Thyroid gland (tissue), 4 donors: ENCODE data around the gene SLCO3A1. TPM values are rescaled to one million over a fixed set of nuclear protein-coding genes. Genes with fewer than 3 reads are reported as not detected.

Experiments
- DNase-seq, 2 donors: peaks; one replicate each; pipeline ENCODE4 v3.0.0-alpha.2; 2019
- H3K27ac ChIP-seq, 3 donors: fragments of 200-600 bp; sonication (generic); 1 replicate in 2 of 3; 2 replicates in 1 of 3; pipeline ENCODE4 v1.5.1; 2016 to 2019; ENCODE audit warnings: mild to moderate bottlenecking in 1 of 3, moderate library complexity in 1 of 3
- H3K27me3 ChIP-seq: fragments of 200-600 bp; sonication (generic); one replicate; pipeline ENCODE4 v1.5.1; 2019
- H3K36me3 ChIP-seq, 2 donors: fragments of 200-600 bp; sonication (generic); one replicate each; pipeline ENCODE4 v1.5.1; 2016 to 2019
- H3K4me1 ChIP-seq, 2 donors: fragments of 200-600 bp; sonication (generic); one replicate each; pipeline ENCODE4 v1.5.1; 2017 to 2019
- H3K4me3 ChIP-seq, 3 donors: fragments of 200-600 bp; sonication (generic); replicated peaks in 1 of 3; 1 replicate in 2 of 3; 2 replicates in 1 of 3; pipeline ENCODE4 v1.5.1; 2016; ENCODE audit warnings: mild to moderate bottlenecking in 1 of 3
- H3K9me3 ChIP-seq: fragments of 200-600 bp; sonication (generic); one replicate; pipeline ENCODE4 v1.5.1; 2017
- CTCF ChIP-seq, 6 experiments: fragments of 200-600 bp in 3 of 6; fragments of 450-650 bp in 3 of 6; sonication (generic) in 3 of 6; IDR thresholded peaks; one replicate each; pipeline ENCODE4 v1.5.1; 2016 to 2019; ENCODE audit warnings: antibody characterized with exemption in 6 of 6, mild to moderate bottlenecking in 2 of 6, inconsistent platforms in 1 of 6, moderate library complexity in 1 of 6
- POLR2A ChIP-seq, 2 donors: fragments of 450-650 bp; IDR thresholded peaks; one replicate each; pipeline ENCODE4 v1.6.1; 2017; ENCODE audit warnings: antibody characterized with exemption in 2 of 2, mild to moderate bottlenecking in 2 of 2, moderate library complexity in 1 of 2
- WGBS, 2 donors: methylation state at CpG; one replicate each; pipeline ENCODE4 v1.1.5; 2017; 5-methylcytosine and 5-hydroxymethylcytosine counted together
- intact Hi-C: fragments of 100-400 bp; cut with DNase I; formaldehyde crosslinking; loops from one replicate; pipeline ENCODE4 v1.15.1; 2023
- total RNA-seq, 4 donors: library from RNA; depleted of rRNA; stranded (reverse); fragments of >200 nt; gene quantifications; one replicate each; pipeline ENCODE4 v1.2.3, GENCODE V29; 2016

SLCO3A1 gene
- total RNA-seq, 4 donors from 2014 or later: 23.3 to 31.4 (median 28.0) TPM

GRCh38 chr15:91862891-91863504 lies 9.5 kb downstream of the SLCO3A1 start:
- DNase-seq: no peak
- TF ChIP-seq POLR2A (IDR thresholded peaks at IDR 0.05) (no peak), CTCF (IDR thresholded peaks at IDR 0.05) (no peak)
- intact Hi-C loops: no loop called here
- H3K4me3 ChIP-seq: no peak overlapping the region
- WGBS, 2 donors: 81 to 91% methylated on average over 5 of the region's 5 CpGs
- H3K9me3 ChIP-seq: no peaks in the 10 kb centered on the region
- no peaks in the 10 kb centered on the region for H3K36me3 ChIP-seq
- H3K27me3 ChIP-seq: no peaks in the 10 kb centered on the region
- H3K27ac ChIP-seq: no peak overlapping the region
- peaks cover 41 to 55% of the 10 kb centered on the region in 2 donors for H3K4me1 ChIP-seq

GRCh38 chr15:91863621-91864255 lies 10.2 kb downstream of the SLCO3A1 start:
- H3K27ac ChIP-seq: no peak overlapping the region
- DNase-seq: no peak
- no peak for TF ChIP-seq CTCF (IDR thresholded peaks at IDR 0.05)
- TF ChIP-seq POLR2A (IDR thresholded peaks at IDR 0.05): no peak
- no peaks in the 10 kb centered on the region for H3K27me3 ChIP-seq
- intact Hi-C loops: no loop called here
- H3K9me3 ChIP-seq: no peaks in the 10 kb centered on the region
- peaks cover 43 to 61% of the 10 kb centered on the region in 2 donors for H3K4me1 ChIP-seq
- H3K4me3 ChIP-seq: no peak overlapping the region
- WGBS, 2 donors: 59 to 74% methylated on average over 7 of the region's 7 CpGs
- no peaks in the 10 kb centered on the region for H3K36me3 ChIP-seq

- Histone ChIP-seq H3K27me3 (no peaks in the 10 kb centered on the region), H3K27ac (no peak overlapping the region), H3K9me3 (no peaks in the 10 kb centered on the region), H3K4me1 (peaks cover 50 to 61% of the 10 kb centered on the region in 2 donors), H3K4me3 (no peak overlapping the region), H3K36me3 (no peaks in the 10 kb centered on the region)
- 67 to 77% methylated on average over 9 of the region's 9 CpGs for WGBS, 2 donors
- DNase-seq: peak in 1 of 2 donors; percentile 38
- TF ChIP-seq POLR2A (IDR thresholded peaks at IDR 0.05) (no peak), CTCF (IDR thresholded peaks at IDR 0.05) (no peak)
- intact Hi-C loops: no loop called here
Observed at GRCh38 chr15:91864664-91865063, 11.2 kb downstream of the SLCO3A1 start.

GRCh38 chr15:91865486-91865885 lies 12.0 kb downstream of the SLCO3A1 start:
- H3K4me1 ChIP-seq: peaks cover 52 to 60% of the 10 kb centered on the region in 2 donors

More at GRCh38 chr15:91865486-91865885, 12.0 kb downstream of the SLCO3A1 start:
- H3K27ac ChIP-seq: peak overlapping the region in 2 of 3 donors; percentile 80 to 85
- no peak overlapping the region for H3K4me3 ChIP-seq
- H3K27me3 ChIP-seq: no peaks in the 10 kb centered on the region
- no peak for DNase-seq
- no peaks in the 10 kb centered on the region for H3K36me3 ChIP-seq
- intact Hi-C loops: no loop called here
- TF ChIP-seq CTCF (IDR thresholded peaks at IDR 0.05): no peak
- no peaks in the 10 kb centered on the region for H3K9me3 ChIP-seq
- WGBS, 2 donors: 87 to 89% methylated on average over 7 of the region's 7 CpGs
